ENCODE data around the gene FBXO3. TPM values are rescaled to one million over a fixed set of nuclear protein-coding genes. Genes with fewer than 3 reads are reported as not detected.

FBXO3 gene
- total and polyA plus RNA-seq, 2 of the 8 experiments (the other 6 are each of a cell fraction or from before 2014, with no cell fraction given): 15.9 to 25.7 TPM

GRCh38 chr11:33790040-33790439, 15.7 kb upstream of the FBXO3 start (continued):
- TF ChIP-seq SIX5 (IDR thresholded peaks at IDR 0.05; ENCODE audit: low read depth, low read length): no peak
- TF ChIP-seq SP1 (IDR thresholded peaks at IDR 0.05; ENCODE audit: low read depth, low read length): no peak
- no peak for TF ChIP-seq NRF1 (IDR thresholded peaks at IDR 0.05; ENCODE audit: low read depth, low read length)
- no peak for TF ChIP-seq TAF7 (optimal IDR thresholded peaks at IDR 0.05; ENCODE audit: borderline replicate concordance, low read depth, low read length)
- no peak for TF ChIP-seq GTF2F1 (IDR thresholded peaks at IDR 0.05; ENCODE audit: borderline replicate concordance, low read depth, low read length)
- TF ChIP-seq TEAD4 (IDR thresholded peaks at IDR 0.05; ENCODE audit: low read depth, low read length): no peak
- TF ChIP-seq CHD7 (IDR thresholded peaks at IDR 0.05; ENCODE audit: insufficient replicate concordance, low read length): no peak
- TF ChIP-seq SRF (IDR thresholded peaks at IDR 0.05; ENCODE audit: low read depth, low read length): no peak

All from H1 (cell line).